Upper lobe of left lung (tissue), 6 donors: ENCODE measurements around the gene CYSTM1. TPM values are rescaled to one million over a fixed set of nuclear protein-coding genes. Genes with fewer than 3 reads are reported as not detected.

Experiments
- ATAC-seq, 2 donors: fragments of 200-7000 bp; cut with Tn5 transposase; one replicate each; pipeline ENCODE4 v1.9.1; 2022; ENCODE audit warnings: mild to moderate bottlenecking in 2 of 2, moderate library complexity in 2 of 2; ENCODE audit not compliant: low FRiP score in 2 of 2
- DNase-seq, 2 donors: peaks; one replicate each; pipeline ENCODE4 v3.0.0-alpha.2; 2019 to 2020
- H3K27ac ChIP-seq, 4 donors: fragments of 200-600 bp; sonication (generic); one replicate each; pipeline ENCODE4 v1.5.1; 2016 to 2019
- H3K27me3 ChIP-seq, 4 donors: fragments of 200-600 bp; sonication (generic); one replicate each; pipeline ENCODE4 v1.5.1; 2017 to 2019
- H3K36me3 ChIP-seq, 4 donors: fragments of 200-600 bp; sonication (generic); one replicate each; pipeline ENCODE4 v1.5.1; 2016 to 2019
- H3K4me1 ChIP-seq, 4 donors: fragments of 200-600 bp; sonication (generic); one replicate each; pipeline ENCODE4 v1.5.1; 2018 to 2019
- H3K4me3 ChIP-seq, 4 donors: fragments of 200-600 bp; sonication (generic); one replicate each; pipeline ENCODE4 v1.5.1; 2017 to 2019; ENCODE audit warnings: mild to moderate bottlenecking in 2 of 4, moderate library complexity in 1 of 4
- H3K9me3 ChIP-seq, 4 donors: fragments of 200-600 bp; sonication (generic); one replicate each; pipeline ENCODE4 v1.5.1; 2018 to 2019
- EP300 ChIP-seq, 4 donors: sonication (generic); formaldehyde crosslinking; IDR thresholded peaks; one replicate each; pipeline ENCODE4 v1.5.1; 2017; ENCODE audit warnings: antibody characterized with exemption in 4 of 4, control low read depth in 2 of 4
- POLR2A ChIP-seq, 4 donors: fragments of 450-650 bp; IDR thresholded peaks; one replicate each; pipeline ENCODE4 v1.5.1; 2016 to 2017; ENCODE audit warnings: antibody characterized with exemption in 4 of 4, mild to moderate bottlenecking in 2 of 4
- POLR2AphosphoS5 ChIP-seq, 2 donors: sonication (generic); formaldehyde crosslinking; IDR thresholded peaks; one replicate each; pipeline ENCODE4 v1.5.1; 2017; ENCODE audit warnings: antibody characterized with exemption in 2 of 2
- WGBS, 2 donors: methylation state at CpG; one replicate each; pipeline ENCODE4 v1.1.5; 2017 to 2018; 5-methylcytosine and 5-hydroxymethylcytosine counted together
- total RNA-seq, 6 donors: library from RNA; depleted of rRNA in 4 of 6; stranded (reverse); fragments of >200 nt in 4 of 6; gene quantifications; one replicate each; pipeline versions ENCODE4 v1.1.0 to v1.2.1, GENCODE V29; 2016 to 2021
- TF ChIP-seq, protein P1 (sequence below), 6 experiments: fragments of 450-650 bp in 4 of 6; fragments of 200-600 bp in 2 of 6; sonication (generic) in 2 of 6; IDR thresholded peaks; one replicate each; pipeline ENCODE4 v1.5.1; 2016 to 2019; ENCODE audit warnings: antibody characterized with exemption in 6 of 6
- donor health status: DM: no; HTN: no; CAD: no; lungs with moderate emphysema.
- donor health status: DM: no; HTN: yes; CAD: no; lungs with severe emphysema.

Gene CYSTM1
- total RNA-seq, 6 donors from 2014 or later: 24.1 to 139 (median 91.9) TPM

DNA sequence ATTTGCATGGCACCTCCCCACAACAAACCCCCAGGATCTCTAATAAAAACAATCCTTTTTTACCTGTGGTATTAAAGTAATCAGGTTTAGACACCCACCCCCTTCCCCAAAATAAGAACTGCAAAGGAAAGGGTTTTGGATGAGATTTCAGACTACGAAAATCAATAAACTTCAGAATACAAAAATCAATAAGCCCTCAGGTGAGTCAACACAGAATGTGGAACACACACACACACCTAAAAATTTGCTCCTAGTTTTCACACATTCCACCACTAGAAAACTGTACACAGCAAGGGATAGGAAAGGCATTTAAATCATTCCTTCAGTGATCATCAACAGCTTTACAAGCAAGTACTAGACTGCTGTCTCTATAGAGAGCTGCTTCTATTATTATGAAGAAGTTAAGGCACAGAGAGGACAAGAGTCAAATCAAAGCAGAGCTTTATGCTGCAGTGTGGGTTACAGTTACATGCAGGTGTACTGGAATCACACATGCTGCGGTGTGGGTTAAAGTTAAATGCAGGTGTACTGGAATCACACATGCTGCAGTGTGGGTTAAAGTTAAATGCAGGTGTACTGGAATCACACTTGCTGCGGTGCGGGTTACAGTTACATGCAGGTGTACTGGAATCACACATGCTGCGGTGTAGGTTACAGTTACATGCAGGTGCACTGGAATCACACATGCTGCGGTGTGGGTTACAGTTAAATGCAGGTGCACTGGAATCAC is 91.6 kb downstream of the CYSTM1 start:
- DNase-seq (no peak), ATAC-seq (no peak)
- Histone ChIP-seq H3K27ac (peak overlapping the region in 1 of 4 donors; percentile 21), H3K9me3 (no peaks in the 10 kb centered on the region), H3K4me1 (peaks cover 9 to 20% (median 15%) of the 10 kb centered on the region in 4 donors), H3K4me3 (no peak overlapping the region), H3K36me3 (no peaks in the 10 kb centered on the region), H3K27me3 (no peaks in the 10 kb centered on the region)
- 87 to 89% methylated on average over 6 of the region's 6 CpGs for WGBS, 2 donors
- no peak for TF ChIP-seq POLR2AphosphoS5 (IDR thresholded peaks at IDR 0.05)
- TF ChIP-seq, protein P1, sequence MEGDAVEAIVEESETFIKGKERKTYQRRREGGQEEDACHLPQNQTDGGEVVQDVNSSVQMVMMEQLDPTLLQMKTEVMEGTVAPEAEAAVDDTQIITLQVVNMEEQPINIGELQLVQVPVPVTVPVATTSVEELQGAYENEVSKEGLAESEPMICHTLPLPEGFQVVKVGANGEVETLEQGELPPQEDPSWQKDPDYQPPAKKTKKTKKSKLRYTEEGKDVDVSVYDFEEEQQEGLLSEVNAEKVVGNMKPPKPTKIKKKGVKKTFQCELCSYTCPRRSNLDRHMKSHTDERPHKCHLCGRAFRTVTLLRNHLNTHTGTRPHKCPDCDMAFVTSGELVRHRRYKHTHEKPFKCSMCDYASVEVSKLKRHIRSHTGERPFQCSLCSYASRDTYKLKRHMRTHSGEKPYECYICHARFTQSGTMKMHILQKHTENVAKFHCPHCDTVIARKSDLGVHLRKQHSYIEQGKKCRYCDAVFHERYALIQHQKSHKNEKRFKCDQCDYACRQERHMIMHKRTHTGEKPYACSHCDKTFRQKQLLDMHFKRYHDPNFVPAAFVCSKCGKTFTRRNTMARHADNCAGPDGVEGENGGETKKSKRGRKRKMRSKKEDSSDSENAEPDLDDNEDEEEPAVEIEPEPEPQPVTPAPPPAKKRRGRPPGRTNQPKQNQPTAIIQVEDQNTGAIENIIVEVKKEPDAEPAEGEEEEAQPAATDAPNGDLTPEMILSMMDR (IDR thresholded peaks at IDR 0.05): no peak
- no peak for TF ChIP-seq EP300 (IDR thresholded peaks at IDR 0.05)
- TF ChIP-seq POLR2A (IDR thresholded peaks at IDR 0.05): no peak

DNA sequence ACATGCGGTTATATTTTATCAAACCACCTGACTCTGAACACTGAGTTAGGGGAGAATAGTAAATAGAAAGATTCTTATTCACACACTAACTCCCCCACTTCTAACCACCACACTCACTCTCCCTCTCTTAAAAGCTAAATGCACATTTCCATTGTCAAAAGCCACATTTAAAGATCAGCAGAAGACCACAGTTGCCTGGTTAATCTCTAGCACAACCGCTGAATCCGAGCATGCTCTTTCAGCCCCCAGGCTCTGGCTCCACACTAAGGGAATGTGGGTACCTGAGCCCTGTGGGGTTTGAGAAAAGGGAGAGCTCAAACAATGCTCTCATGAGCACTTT is 92.2 kb downstream of the CYSTM1 start:
- H3K9me3 ChIP-seq: no peaks in the 10 kb centered on the region
- TF ChIP-seq EP300 (IDR thresholded peaks at IDR 0.05) (no peak), POLR2A (IDR thresholded peaks at IDR 0.05) (no peak), POLR2AphosphoS5 (IDR thresholded peaks at IDR 0.05) (no peak)
- TF ChIP-seq, protein P1 (IDR thresholded peaks at IDR 0.05): no peak
- no peaks in the 10 kb centered on the region for H3K36me3 ChIP-seq
- no peak for ATAC-seq
- H3K4me3 ChIP-seq: no peak overlapping the region
- no peaks in the 10 kb centered on the region for H3K27me3 ChIP-seq
- DNase-seq: no peak
- peak overlapping the region in 2 of 4 donors; percentile 21 to 65 for H3K27ac ChIP-seq
- WGBS, 2 donors: 76 to 83% methylated on average over 3 of the region's 3 CpGs
- H3K4me1 ChIP-seq: peaks cover 4 to 14% (median 9%) of the 10 kb centered on the region in 4 donors

DNA sequence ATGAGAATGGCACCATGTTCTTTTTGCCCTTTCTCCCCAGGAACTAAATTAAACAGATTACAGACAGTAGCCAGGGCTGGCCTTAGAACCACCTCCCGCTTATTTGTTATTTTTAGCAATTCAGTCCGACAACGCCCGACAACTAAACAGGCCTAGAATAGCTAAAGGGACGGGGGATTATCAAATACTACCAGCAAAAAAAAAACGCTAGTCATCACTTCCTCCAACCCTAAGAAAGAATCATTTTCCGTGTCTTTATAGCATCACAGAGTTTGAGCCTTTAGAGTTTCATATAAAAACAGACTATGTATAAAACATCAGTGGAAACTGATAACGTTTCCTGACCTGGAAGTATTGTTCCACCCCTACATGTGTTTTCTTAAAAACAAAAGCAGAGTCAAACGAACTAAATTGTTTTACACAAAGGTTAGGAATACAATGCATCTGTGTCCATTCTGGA is 92.6 kb downstream of the CYSTM1 start:
- DNase-seq (no peak), ATAC-seq (no peak)
- TF ChIP-seq POLR2AphosphoS5 (IDR thresholded peaks at IDR 0.05) (no peak), EP300 (IDR thresholded peaks at IDR 0.05) (no peak)
- TF ChIP-seq, protein P1 (IDR thresholded peaks at IDR 0.05): no peak
- Histone ChIP-seq H3K36me3 (no peaks in the 10 kb centered on the region), H3K27me3 (no peaks in the 10 kb centered on the region), H3K27ac (peak overlapping the region in 2 of 4 donors; percentile 21 to 65), H3K4me3 (no peak overlapping the region), H3K4me1 (peaks cover 4 to 12% (median 7%) of the 10 kb centered on the region in 4 donors), H3K9me3 (no peaks in the 10 kb centered on the region)
- WGBS, 2 donors: 57 to 61% methylated on average over 9 of the region's 9 CpGs

DNA sequence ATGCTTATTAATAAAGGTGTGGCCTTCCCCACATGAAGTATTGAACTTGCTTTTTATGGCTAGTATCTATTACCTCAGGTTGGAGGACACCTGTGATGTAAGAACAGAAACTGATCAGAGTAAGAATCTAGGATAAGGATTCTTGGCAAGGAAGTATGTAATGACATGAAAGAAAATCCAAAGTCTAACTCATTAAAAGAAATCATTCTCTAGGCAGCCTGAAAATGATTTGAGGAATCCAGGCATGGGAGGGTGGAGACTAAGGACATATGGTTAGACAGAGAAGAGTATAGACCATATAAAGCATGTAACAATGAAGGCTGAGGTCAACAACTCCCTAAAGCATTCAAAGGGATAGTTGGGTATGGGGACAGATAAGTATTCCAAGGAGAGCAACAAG is 95.0 kb downstream of the CYSTM1 start:
- Histone ChIP-seq H3K4me1 (peaks cover 7 to 26% (median 20%) of the 10 kb centered on the region in 4 donors), H3K4me3 (no peak overlapping the region), H3K36me3 (no peaks in the 10 kb centered on the region), H3K9me3 (no peaks in the 10 kb centered on the region), H3K27ac (no peak overlapping the region), H3K27me3 (no peaks in the 10 kb centered on the region)
- TF ChIP-seq POLR2A (IDR thresholded peaks at IDR 0.05) (no peak), EP300 (IDR thresholded peaks at IDR 0.05) (no peak)
- TF ChIP-seq, protein P1 (IDR thresholded peaks at IDR 0.05): no peak
- DNase-seq (no peak), ATAC-seq (no peak)

DNA sequence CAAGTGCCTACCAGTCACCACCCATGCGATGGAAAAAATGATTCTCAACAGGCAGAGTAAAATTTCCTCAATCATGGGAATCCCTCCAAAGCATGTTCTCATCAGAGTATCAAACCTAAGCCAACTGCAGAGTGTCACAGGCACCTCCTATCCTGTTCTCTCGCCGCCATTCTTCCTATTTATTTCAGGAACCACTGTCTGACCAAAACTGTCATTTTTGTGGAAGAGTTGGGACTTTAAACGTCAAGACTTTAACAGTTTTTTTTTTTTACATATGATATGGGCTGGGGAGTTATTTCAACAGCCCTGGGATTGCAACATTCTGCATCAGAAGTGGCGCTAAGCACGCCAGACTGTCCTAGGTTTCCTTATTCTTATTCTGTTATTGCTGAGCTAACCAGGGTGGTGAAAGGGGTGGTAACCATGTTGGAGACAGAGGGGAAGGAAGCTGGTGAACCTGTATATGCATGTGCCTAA is 98.5 kb downstream of the CYSTM1 start:
- 26 to 47% methylated on average over 6 of the region's 6 CpGs for WGBS, 2 donors
- peak; percentile 84 to 88 for ATAC-seq
- Histone ChIP-seq H3K27ac (peak overlapping the region; percentile 5 to 73 (median 41)), H3K4me3 (no peak overlapping the region), H3K4me1 (peaks cover 0 to 18% (median 15%) of the 10 kb centered on the region in 4 donors), H3K9me3 (no peaks in the 10 kb centered on the region), H3K27me3 (no peaks in the 10 kb centered on the region), H3K36me3 (peaks cover 0 to 6% (median 0%) of the 10 kb centered on the region in 4 donors)
- DNase-seq: peak in 1 of 2 donors; percentile 79
- TF ChIP-seq EP300 (IDR thresholded peaks at IDR 0.05) (peak in 2 of 4 donors; percentile 41 to 47), POLR2AphosphoS5 (IDR thresholded peaks at IDR 0.05) (peak; percentile 34 to 64), POLR2A (IDR thresholded peaks at IDR 0.05) (no peak)
- TF ChIP-seq, protein P1 (IDR thresholded peaks at IDR 0.05): peak in 1 of 6 experiments; percentile 6
